HG02588 (cell line): ENCODE results near the gene EIF6.
"Not testable (repeated sequence)": the region's sequence is repeated elsewhere in the genome, so short reads cannot be mapped to it uniquely, and the experiment has no call there.

Source experiments
- ATAC-seq: cut with Tn5 transposase; IDR thresholded peaks from one replicate; pipeline ENCODE4 v1.9.1; 2021; ENCODE audit warnings: mild to moderate bottlenecking, moderate library complexity; ENCODE audit not compliant: unreplicated experiment

The EIF6 gene

DNA sequence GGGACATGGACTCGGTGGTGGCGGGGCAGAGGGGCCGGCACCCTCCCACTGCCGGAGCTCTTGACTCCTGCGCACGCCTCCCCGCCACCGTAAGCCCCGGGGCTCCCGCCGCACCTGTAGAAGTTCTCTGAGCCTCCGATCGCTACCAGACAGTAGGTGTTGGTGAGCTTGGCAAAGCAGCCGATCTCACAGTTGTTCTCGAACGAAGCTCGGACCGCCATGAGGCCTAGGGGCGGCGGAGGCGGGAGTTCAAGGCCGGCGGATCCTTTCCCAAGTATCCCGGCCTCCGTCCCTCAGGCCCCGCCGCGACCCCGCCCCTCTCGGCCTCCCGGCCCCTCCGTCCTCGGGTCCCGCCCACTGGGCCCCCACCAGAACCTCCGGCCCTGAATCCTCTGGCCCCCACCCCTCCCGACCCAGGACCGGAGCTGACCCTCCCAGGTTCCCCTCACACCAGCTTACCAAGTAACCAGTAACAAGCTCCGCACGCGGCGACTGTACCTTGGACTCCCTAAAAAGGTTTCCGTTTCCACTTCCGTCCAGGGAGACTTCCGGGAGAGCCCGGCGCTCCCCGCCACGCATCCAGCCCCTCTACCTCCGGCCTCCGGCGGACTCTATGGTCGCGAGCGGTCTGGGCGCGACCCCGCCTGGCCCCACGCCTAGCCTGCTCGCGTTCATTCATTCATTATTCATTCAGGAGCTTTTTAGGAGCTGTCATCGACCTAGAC lies at the start of gene EIF6:
Gene EIF6 (minus strand): TSS at position 506 of the 725 bp plus-strand sequence. CDS start 285 bp downstream, at position 221.
- ATAC-seq: peak; percentile 57

DNA sequence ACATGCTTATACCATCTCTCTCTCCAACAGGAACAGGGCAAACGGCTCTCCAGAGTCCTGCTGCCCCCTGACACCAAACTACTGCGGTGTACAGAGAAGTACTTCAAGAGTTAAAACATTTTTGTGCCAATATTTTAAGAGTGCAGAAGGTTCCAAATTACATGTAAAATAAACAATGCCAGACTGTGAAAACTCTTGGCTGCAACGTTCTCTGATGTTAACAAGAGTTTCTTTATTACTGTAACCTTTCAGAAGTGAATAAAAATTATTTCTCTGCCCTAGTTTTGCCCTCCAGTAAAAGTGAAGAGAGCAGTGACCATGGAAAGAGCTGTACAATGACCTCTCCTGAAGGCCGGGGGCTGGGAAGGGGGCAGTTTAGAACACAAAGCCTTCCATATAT lies 49.0 kb upstream of the EIF6 start:
- ATAC-seq: no peak

DNA sequence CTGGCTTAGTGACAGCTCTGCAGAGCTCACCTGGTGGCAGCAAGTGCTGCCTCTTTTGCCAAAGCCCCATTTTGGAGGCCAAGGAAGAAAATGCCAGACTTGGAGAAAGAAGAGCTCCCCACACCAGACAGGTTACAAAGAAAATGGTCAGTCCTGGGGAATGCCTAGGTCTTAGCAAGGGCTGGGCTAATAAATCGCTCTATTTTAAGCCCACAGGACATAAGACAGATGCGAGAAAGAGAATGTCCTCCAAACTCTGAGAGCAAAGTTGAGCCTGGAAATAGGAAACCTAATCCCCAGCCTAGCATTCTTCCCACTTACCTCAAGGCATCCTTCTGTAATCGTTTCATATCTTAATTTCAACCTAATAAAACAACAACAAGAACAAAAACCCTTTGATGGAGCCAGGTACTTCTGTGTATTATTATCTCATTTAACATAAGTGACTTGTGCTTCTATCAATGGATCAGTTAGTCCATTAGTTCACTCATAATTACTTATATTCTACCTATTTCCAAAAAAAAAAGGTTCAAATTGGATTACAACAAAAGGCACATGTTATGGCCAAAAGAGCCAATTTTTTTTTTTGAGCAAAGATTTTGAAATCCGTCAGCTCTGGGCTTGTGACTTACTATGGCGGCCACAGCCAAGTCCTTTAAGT lies 48.1 kb upstream of the EIF6 start:
- no peak for ATAC-seq

GRCh38 chr20:35329435-35330139 lies 45.0 kb upstream of the EIF6 start:
- ATAC-seq: no peak

DNA sequence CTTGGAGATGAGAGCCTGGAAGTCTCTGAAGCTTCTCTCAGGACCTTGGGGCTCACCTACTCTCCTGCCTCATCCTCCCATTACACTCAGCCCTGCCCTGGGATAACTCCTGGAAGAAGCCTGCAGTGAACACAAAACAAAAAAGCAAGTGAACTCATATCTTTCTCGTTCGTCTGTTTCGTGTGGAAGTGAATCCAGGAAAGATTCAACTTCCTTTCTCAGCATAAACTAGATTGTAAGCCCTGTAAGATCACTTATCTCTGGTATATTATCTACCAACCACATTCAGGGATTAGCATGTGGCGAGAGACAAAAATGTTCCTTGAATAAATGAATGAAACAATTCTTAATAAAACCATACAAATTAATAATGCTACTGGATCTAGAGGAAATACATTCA lies 44.1 kb upstream of the EIF6 start:
- no peak for ATAC-seq

DNA sequence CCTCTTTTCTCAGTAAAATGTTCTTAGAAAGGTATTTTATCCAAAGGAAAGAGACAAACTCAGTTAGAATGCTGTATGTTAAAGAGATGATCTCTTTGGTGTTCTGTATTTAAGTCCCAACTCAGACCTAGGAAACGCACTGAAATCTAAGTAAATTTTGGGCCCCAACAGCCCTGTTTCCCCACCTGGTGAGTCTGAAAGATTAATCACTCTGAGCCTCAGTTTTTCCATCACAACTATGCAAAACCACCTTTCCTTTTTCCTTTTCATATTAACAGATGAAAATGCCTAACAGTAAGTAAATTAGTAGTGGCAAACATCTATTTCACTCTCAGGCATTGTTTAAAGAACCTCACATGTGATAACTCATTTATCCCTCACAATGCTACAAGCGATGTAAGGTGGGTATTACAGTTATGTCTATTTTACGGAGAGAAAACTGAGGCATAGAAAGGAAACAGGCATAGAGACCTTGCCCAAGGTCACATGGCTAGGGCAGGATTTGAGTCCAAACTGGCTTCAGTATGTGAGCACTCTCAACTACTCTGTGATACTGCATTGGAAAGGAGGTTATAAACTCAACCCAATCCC lies 43.6 kb upstream of the EIF6 start:
- ATAC-seq: no peak

GRCh38 chr20:35327074-35327976 lies 42.8 kb upstream of the EIF6 start:
- ATAC-seq: no peak

- ATAC-seq: no peak
Measured at GRCh38 chr20:35326740-35327073, 42.1 kb upstream of the EIF6 start.

- ATAC-seq: no peak
Measured at GRCh38 chr20:35326021-35326739, 41.6 kb upstream of the EIF6 start.

GRCh38 chr20:35325401-35325800 lies 40.8 kb upstream of the EIF6 start:
- no peak for ATAC-seq

DNA sequence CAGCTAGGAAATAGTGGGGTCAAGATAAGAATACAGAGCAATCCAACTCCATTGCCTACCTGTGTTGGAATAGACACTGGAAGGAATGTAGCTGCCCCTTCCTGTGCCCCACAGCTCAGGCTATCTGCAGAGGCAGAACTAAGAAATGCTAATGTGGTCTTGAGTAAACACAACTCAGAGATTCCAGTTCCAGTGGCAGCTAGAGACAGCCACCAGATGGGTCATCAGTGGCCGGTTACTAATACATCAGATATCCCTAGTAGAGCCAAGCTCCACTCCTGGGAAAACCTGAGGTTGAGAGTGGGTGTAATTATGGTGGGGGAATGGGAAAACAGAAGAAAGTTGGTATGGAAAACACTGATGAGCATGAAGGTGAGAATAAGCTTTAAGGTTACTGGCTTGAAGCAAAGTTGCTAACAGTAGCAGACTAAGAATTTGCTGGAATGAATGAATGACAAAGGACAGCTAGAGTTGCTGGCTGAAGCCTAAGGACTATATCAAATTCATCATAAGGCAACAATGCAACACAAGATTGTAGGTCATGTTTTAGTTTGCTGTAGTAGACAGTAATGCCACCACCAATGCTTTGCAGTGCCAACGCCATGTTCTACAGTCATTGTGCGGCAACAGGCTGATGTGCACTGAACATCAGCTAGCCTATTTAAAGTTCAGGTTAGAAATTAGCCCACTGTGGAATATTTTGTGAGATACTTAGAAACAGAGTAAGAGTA lies 36.0 kb upstream of the EIF6 start:
- no peak for ATAC-seq

GRCh38 chr20:35319871-35320197 lies 35.3 kb upstream of the EIF6 start:
- ATAC-seq: no peak

GRCh38 chr20:35319192-35319870 lies 34.8 kb upstream of the EIF6 start:
- ATAC-seq: no peak

GRCh38 chr20:35318502-35319157 lies 34.1 kb upstream of the EIF6 start:
- ATAC-seq: no peak

- ATAC-seq: no peak
Measured at GRCh38 chr20:35317416-35318210, 33.0 kb upstream of the EIF6 start.

GRCh38 chr20:35316086-35316485 lies 31.5 kb upstream of the EIF6 start:
- no peak for ATAC-seq

DNA sequence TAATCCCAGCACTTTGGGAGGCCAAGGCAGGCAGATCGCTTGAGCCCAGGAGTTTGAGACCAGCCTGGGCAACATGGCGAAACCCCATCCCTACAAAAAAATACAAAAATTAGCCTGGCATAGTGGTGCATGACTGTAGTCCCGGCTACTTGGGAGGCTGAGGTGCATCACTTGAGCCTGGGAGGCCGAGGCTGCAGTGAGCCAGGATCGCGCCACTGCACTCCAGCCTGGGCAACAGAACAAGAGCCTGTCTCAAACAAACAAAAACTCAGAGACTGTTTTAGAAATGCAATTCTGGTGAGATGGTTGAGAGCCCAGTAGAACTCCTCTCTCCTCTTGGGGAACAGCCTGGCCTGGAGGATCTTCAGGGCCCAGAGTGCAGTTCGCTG lies 31.1 kb upstream of the EIF6 start:
- not testable (repeated sequence) for ATAC-seq
